ENCODE results near the gene MAML2.
A peak's percentile ranks its signal among the peaks of the same experiment; 100 is the strongest.

DNA sequence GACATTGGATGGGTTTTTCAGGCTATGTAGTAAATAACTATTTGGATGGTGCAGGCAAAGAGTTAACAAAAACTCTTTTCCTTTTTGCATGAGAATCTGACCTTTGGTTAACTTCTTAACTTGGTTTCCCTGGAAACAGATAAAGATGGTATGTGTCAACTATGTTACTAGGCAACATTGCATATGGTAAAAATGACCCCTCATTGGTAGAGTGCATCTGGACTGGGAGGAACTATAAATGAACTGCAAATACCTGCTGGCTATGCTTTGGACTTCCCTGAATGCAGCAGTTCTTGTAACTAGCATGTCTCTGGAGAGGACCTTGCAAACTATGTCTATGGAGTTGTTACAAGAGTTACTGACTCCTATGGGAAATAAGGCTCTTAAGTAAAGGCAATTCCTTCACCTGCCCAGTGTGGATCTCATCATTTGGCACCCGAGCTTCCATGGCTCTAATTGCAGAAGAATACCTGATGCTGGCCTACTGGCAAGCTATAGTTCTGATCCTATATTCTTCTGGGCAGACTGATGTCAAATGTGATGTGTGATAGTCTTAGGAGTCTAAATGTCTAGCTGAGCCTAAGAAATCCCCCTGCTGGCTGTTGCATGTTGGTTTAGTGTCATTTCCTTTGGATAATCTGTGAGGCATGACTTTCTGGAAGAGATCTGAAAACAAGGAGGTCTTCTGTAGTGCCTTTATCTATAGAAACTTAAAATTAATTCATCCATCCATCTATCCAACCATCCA, 292.4 kb downstream of the MAML2 start:
- TF ChIP-seq FOXM1 (IDR thresholded peaks at IDR 0.05; ENCODE audit: low read depth) = no peak
- peak; percentile 19; the same call in 1 of the 2 replicates for TF ChIP-seq CTCF (IDR thresholded peaks at IDR 0.05)
- TF ChIP-seq TCF12 (IDR thresholded peaks at IDR 0.05) = no peak
- TF ChIP-seq, protein P1, sequence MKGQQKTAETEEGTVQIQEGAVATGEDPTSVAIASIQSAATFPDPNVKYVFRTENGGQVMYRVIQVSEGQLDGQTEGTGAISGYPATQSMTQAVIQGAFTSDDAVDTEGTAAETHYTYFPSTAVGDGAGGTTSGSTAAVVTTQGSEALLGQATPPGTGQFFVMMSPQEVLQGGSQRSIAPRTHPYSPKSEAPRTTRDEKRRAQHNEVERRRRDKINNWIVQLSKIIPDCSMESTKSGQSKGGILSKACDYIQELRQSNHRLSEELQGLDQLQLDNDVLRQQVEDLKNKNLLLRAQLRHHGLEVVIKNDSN (IDR thresholded peaks at IDR 0.05; ENCODE audit: borderline replicate concordance, low read depth) = no peak
- TF ChIP-seq SMC3 (IDR thresholded peaks at IDR 0.05; ENCODE audit: low read depth, low read length) = no peak
- TF ChIP-seq MXI1 (IDR thresholded peaks at IDR 0.05; ENCODE audit: low read depth, low read length) = no peak
- no peak for TF ChIP-seq RCOR1 (IDR thresholded peaks at IDR 0.05; ENCODE audit: low read length)

Data from SK-N-SH (cell line).